Uterus (tissue), 4 donors: ENCODE data around the gene COL5A2. TPM values are rescaled to one million over a fixed set of nuclear protein-coding genes. Genes with fewer than 3 reads are reported as not detected.

Source experiments
- DNase-seq, 2 donors: peaks; one replicate each; pipeline ENCODE4 v3.0.0-alpha.2; 2019 to 2020
- H3K27ac ChIP-seq, 2 donors: fragments of 200-600 bp; sonication (generic); 1 replicate in 1 of 2; 2 replicates in 1 of 2; pipeline ENCODE4 v1.5.1; 2016 to 2018
- H3K27me3 ChIP-seq, 2 donors: fragments of 200-600 bp; sonication (generic); one replicate each; pipeline ENCODE4 v1.5.1; 2018 to 2019; ENCODE audit warnings: control low read depth in 1 of 2
- H3K36me3 ChIP-seq, 2 donors: fragments of 200-600 bp; sonication (generic); one replicate each; pipeline ENCODE4 v1.5.1; 2019; ENCODE audit warnings: control low read depth in 1 of 2
- H3K4me1 ChIP-seq, 2 donors: fragments of 200-600 bp; sonication (generic); one replicate each; pipeline ENCODE4 v1.5.1; 2018 to 2019; ENCODE audit warnings: control low read depth in 1 of 2
- H3K4me3 ChIP-seq, 2 donors: fragments of 200-600 bp; sonication (generic); 1 replicate in 1 of 2; 2 replicates in 1 of 2; pipeline ENCODE4 v1.5.1; 2018 to 2019; ENCODE audit warnings: mild to moderate bottlenecking in 1 of 2
- H3K9me3 ChIP-seq, 2 donors: fragments of 200-600 bp; sonication (generic); one replicate each; pipeline ENCODE4 v1.5.1; 2019; ENCODE audit warnings: control low read depth in 1 of 2
- POLR2A ChIP-seq, 2 donors: fragments of 450-650 bp; IDR thresholded peaks; one replicate each; pipeline ENCODE4 v1.6.1; 2016; ENCODE audit warnings: antibody characterized with exemption in 2 of 2, mild to moderate bottlenecking in 1 of 2, moderate library complexity in 1 of 2
- intact Hi-C: fragments of 100-400 bp; cut with DNase I; formaldehyde crosslinking; loops from one replicate; pipeline ENCODE4 v1.15.1; 2023; ENCODE audit warnings: low total_unique reads
- total RNA-seq, 4 donors: library from RNA; depleted of rRNA in 3 of 4; stranded (reverse); fragments of >200 nt in 3 of 4; gene quantifications; one replicate each; pipeline versions ENCODE4 v1.1.0 to v1.2.4, GENCODE V29; 2014 to 2023
- TF ChIP-seq, protein P1 (sequence below), 4 experiments: fragments of 200-600 bp in 2 of 4; fragments of 450-650 bp in 2 of 4; sonication (generic) in 2 of 4; IDR thresholded peaks; one replicate each; pipeline ENCODE4 v1.5.1; 2016 to 2019; ENCODE audit warnings: antibody characterized with exemption in 4 of 4, mild to moderate bottlenecking in 2 of 4, moderate library complexity in 1 of 4
- donor health status: DM: yes; HTN: yes; CAD: no.

Gene COL5A2
- total RNA-seq, 4 donors from 2014 or later = 15.0 to 908 (median 33.3) TPM

DNA sequence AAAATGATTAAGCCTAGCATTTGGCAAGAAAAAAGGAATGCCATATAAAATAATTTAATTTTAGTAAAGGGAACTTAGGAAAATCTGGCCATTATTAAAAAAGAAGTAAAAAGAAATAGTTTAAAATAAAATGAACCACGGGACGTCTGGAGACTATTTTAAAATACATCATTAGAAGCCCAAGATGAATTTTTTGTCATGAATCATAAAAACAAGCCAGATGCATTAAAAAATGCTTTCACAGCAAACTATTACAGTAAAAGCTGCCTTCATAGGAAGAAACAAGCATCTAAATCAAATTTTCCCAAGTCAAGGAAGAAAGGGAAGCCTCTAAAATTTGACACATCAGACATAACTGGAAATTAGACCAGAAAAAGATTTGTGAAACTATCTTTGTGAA, 33.0 kb downstream of the COL5A2 start:
- intact Hi-C loops = no loop called here
- Histone ChIP-seq H3K4me3 (no peak overlapping the region), H3K4me1 (no peaks in the 10 kb centered on the region), H3K27ac (no peak overlapping the region), H3K27me3 (no peaks in the 10 kb centered on the region), H3K9me3 (no peaks in the 10 kb centered on the region), H3K36me3 (no peaks in the 10 kb centered on the region)
- no peak for DNase-seq
- no peak for TF ChIP-seq POLR2A (IDR thresholded peaks at IDR 0.05)
- TF ChIP-seq, protein P1, sequence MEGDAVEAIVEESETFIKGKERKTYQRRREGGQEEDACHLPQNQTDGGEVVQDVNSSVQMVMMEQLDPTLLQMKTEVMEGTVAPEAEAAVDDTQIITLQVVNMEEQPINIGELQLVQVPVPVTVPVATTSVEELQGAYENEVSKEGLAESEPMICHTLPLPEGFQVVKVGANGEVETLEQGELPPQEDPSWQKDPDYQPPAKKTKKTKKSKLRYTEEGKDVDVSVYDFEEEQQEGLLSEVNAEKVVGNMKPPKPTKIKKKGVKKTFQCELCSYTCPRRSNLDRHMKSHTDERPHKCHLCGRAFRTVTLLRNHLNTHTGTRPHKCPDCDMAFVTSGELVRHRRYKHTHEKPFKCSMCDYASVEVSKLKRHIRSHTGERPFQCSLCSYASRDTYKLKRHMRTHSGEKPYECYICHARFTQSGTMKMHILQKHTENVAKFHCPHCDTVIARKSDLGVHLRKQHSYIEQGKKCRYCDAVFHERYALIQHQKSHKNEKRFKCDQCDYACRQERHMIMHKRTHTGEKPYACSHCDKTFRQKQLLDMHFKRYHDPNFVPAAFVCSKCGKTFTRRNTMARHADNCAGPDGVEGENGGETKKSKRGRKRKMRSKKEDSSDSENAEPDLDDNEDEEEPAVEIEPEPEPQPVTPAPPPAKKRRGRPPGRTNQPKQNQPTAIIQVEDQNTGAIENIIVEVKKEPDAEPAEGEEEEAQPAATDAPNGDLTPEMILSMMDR (IDR thresholded peaks at IDR 0.05) = no peak

DNA sequence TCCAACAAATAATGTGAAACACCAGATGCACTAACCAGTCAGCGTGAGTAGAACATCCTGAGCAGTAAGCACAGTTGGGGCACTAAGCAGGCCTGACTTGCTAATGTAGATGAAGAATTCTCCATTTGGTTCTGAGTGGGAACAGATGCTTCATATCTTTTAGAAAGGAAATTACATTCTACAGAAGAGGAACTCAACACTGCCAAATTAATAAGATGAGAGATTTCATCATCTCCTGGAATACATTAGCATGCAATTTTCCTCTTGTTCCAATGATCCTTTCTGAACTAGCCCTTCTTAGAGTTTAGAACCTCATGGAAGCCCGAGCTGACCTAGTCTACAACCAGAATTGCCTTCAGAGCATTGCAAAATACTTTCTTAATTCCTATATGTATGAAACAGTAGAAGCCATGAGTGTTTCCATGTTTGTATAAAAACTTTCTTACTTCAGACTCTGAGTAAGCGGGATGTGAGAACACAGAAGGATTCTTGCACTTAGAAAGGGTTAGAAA, 34.8 kb downstream of the COL5A2 start:
- no peak for DNase-seq
- Histone ChIP-seq H3K36me3 (no peaks in the 10 kb centered on the region), H3K9me3 (no peaks in the 10 kb centered on the region), H3K4me3 (no peak overlapping the region), H3K27ac (no peak overlapping the region), H3K4me1 (no peaks in the 10 kb centered on the region), H3K27me3 (no peaks in the 10 kb centered on the region)
- intact Hi-C loops = no loop called here
- TF ChIP-seq, protein P1 (IDR thresholded peaks at IDR 0.05) = no peak
- TF ChIP-seq POLR2A (IDR thresholded peaks at IDR 0.05) = no peak

DNA sequence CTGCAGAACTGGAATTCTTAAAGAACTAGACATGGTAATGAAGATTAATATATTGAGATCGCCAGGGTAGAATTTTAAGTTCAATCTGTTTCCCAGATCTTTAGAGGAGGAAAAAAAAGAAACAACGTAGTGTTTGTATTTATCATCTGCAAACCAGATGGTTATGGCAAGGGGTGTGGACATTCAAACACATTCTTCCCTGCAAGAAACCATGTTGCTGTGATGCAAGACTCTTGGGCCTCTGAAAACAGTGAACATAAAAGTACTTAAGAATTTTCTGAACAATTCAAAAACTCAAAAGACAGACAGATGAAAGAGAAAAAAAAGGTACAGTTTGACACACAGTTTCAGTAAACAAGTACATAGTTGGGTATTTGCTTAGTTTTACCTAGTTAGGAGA, 35.6 kb downstream of the COL5A2 start:
- Histone ChIP-seq H3K27ac (peak overlapping the region; percentile 2 to 9), H3K4me1 (no peaks in the 10 kb centered on the region), H3K36me3 (no peaks in the 10 kb centered on the region), H3K4me3 (no peak overlapping the region), H3K9me3 (no peaks in the 10 kb centered on the region), H3K27me3 (no peaks in the 10 kb centered on the region)
- intact Hi-C loops = no loop called here
- TF ChIP-seq, protein P1 (IDR thresholded peaks at IDR 0.05) = no peak
- no peak for TF ChIP-seq POLR2A (IDR thresholded peaks at IDR 0.05)
- DNase-seq = no peak

DNA sequence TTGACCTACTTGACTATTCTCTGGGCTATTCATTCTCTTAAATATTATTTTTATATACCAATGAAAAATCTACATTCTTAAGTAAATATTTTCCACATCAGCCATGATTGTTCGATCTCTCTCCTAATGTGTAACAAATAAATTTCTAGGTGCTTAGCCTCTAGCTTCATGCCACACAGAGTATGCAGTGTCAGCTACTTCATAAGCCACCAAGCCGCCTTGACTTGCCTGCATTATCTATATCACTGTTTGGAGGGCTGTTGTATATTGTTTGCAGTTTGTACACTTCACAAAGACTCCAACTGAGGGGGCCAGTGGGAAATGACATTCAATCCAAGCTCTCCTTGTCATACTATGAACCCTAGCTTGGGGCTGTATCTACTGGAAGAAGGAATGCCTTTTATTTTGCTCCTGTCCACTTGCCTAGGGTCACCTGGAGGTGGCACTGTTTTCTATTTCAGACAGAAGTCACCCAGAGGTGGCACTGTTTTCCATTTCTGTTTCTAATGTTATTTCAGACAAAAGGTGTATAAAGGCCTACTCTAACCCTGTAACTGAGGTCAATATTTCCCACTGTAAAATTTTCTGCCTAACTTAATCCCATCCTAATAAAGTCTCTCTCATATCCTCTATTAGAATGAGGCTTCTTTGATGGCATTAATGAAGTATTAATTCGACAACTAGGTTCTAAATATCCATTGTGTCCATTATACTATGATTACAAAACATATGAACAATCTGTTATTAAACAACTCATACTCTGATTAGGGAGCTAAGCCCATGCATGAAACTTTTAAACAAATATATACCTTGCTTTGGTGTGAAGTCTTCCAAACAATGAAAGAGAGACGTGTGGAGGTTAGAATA, 36.4 kb downstream of the COL5A2 start:
- no peak for DNase-seq
- intact Hi-C loops = no loop called here
- Histone ChIP-seq H3K9me3 (no peaks in the 10 kb centered on the region), H3K4me3 (no peak overlapping the region), H3K27ac (peak overlapping the region in 1 of 2 donors; percentile 2), H3K4me1 (no peaks in the 10 kb centered on the region), H3K27me3 (no peaks in the 10 kb centered on the region), H3K36me3 (no peaks in the 10 kb centered on the region)
- no peak for TF ChIP-seq POLR2A (IDR thresholded peaks at IDR 0.05)
- TF ChIP-seq, protein P1 (IDR thresholded peaks at IDR 0.05) = peak in 2 of 4 experiments; percentile 31 to 33

DNA sequence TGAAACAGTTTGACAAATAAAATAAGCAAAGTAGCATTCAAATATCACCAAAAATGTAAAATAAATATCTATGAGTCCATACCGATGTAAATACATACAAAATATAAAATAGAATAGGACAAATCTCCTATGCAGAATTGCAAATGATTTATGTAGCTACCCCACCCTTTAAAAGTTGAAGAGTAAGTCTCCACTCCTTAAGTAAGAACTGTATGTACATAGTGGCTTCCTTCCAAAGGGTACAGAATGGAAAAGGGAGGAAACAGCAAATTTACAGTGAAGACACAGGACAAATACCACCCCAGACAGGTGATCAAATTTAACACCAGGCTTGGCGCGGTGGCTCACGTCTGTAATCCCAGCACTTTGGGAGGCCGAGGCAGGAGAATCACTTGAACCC, 40.8 kb downstream of the COL5A2 start:
- no peaks in the 10 kb centered on the region for H3K4me1 ChIP-seq
- no peak for TF ChIP-seq POLR2A (IDR thresholded peaks at IDR 0.05)
- TF ChIP-seq, protein P1 (IDR thresholded peaks at IDR 0.05) = no peak
- intact Hi-C loops = loop anchor here (5.0 kb wide), 1 partner anchor 39 kb away; the partner anchor contains the start of gene COL5A2
- H3K27ac ChIP-seq = no peak overlapping the region
- no peaks in the 10 kb centered on the region for H3K27me3 ChIP-seq
- no peak for DNase-seq
- H3K9me3 ChIP-seq = no peaks in the 10 kb centered on the region
- H3K4me3 ChIP-seq = no peak overlapping the region
- H3K36me3 ChIP-seq = no peaks in the 10 kb centered on the region
